HEK293 (cell line): ENCODE results near the gene ADGRF4.

ENCODE experiments used
- CTCF ChIA-PET: fragments of 350-600 bp; formaldehyde crosslinking; extraction: SDS; loops from one replicate; lab custom pipeline; 2021; ENCODE audit warnings: antibody characterized with exemption; lab: Yijun Ruan, JAX
- POLR2A ChIA-PET: fragments of 300-600 bp; formaldehyde crosslinking; extraction: SDS; loops from one replicate; lab custom pipeline; 2020; ENCODE audit warnings: antibody characterized with exemption, inconsistent platforms; lab: Yijun Ruan, JAX
- H3K27ac ChIP-seq: fragments of 200-500 bp; sonication (Bioruptor generic); 2 replicates; pipeline ENCODE4 v1.5.1; 2014; ENCODE audit warnings: low read depth, low read length, control low read depth, inconsistent platforms; ENCODE audit errors: extremely low read depth
- H3K36me3 ChIP-seq, 2 experiments: fragments of 200-500 bp in 1 of 2; sonication (Bioruptor generic) in 1 of 2; 1 replicate in 1 of 2; 2 replicates in 1 of 2; pipeline ENCODE4 v1.5.1; 2014 to 2017; ENCODE audit warnings: inconsistent platforms in 2 of 2, low read length in 2 of 2; ENCODE audit not compliant: control insufficient read depth in 2 of 2, insufficient read depth in 1 of 2
- H3K4me1 ChIP-seq: fragments of 200-500 bp; sonication (Bioruptor generic); 2 replicates; pipeline ENCODE4 v1.5.1; 2014; ENCODE audit warnings: mild to moderate bottlenecking, low read length, inconsistent platforms; ENCODE audit not compliant: control insufficient read depth, insufficient read depth
- H3K4me3 ChIP-seq: 2 replicates; pipeline ENCODE4 v1.5.1; 2011; ENCODE audit warnings: low read depth, mild to moderate bottlenecking, control low read depth, low read length, moderate library complexity
- H3K9me3 ChIP-seq: fragments of 200-500 bp; sonication (Bioruptor generic); 2 replicates; pipeline ENCODE4 v1.5.1; 2014; ENCODE audit warnings: low read depth, low read length, inconsistent platforms; ENCODE audit not compliant: control insufficient read depth, insufficient read depth
- GLI2 ChIP-seq: fragments of 450-650 bp; formaldehyde crosslinking; IDR thresholded peaks from 2 replicates; pipeline ENCODE4; 2017; ENCODE audit warnings: missing biosample characterization, missing genetic modification characterization, low read depth, borderline replicate concordance
- INSM2 ChIP-seq: fragments of 450-650 bp; formaldehyde crosslinking; IDR thresholded peaks from 2 replicates; pipeline ENCODE4 v1.5.1; 2016; ENCODE audit warnings: missing biosample characterization, missing genetic modification characterization
- KLF7 ChIP-seq: fragments of 450-650 bp; formaldehyde crosslinking; IDR thresholded peaks from 2 replicates; pipeline ENCODE4 v1.5.1; 2016; ENCODE audit warnings: missing biosample characterization, missing genetic modification characterization, borderline replicate concordance
- REST ChIP-seq: fragments of 450-650 bp; formaldehyde crosslinking; IDR thresholded peaks from 2 replicates; pipeline ENCODE4 v1.5.1; 2016; ENCODE audit warnings: missing biosample characterization, missing genetic modification characterization
- SCRT2 ChIP-seq: fragments of 450-650 bp; formaldehyde crosslinking; IDR thresholded peaks from 2 replicates; pipeline ENCODE4 v1.5.1; 2016; ENCODE audit warnings: missing biosample characterization, missing genetic modification characterization
- SP2 ChIP-seq: fragments of 450-650 bp; formaldehyde crosslinking; IDR thresholded peaks from 2 replicates; pipeline ENCODE4 v1.5.1; 2016; ENCODE audit warnings: missing biosample characterization, missing genetic modification characterization
- ZBTB7A ChIP-seq: fragments of 450-650 bp; formaldehyde crosslinking; IDR thresholded peaks from 2 replicates; pipeline ENCODE4 v1.5.1; 2016; ENCODE audit warnings: low read depth, missing biosample characterization, missing genetic modification characterization
- ZIC2 ChIP-seq: fragments of 450-650 bp; formaldehyde crosslinking; IDR thresholded peaks from 2 replicates; pipeline ENCODE4 v1.5.1; 2016; ENCODE audit warnings: missing biosample characterization, missing genetic modification characterization
- ZNF16 ChIP-seq: fragments of 450-650 bp; formaldehyde crosslinking; IDR thresholded peaks from 2 replicates; pipeline ENCODE4 v1.5.1; 2016; ENCODE audit warnings: low read depth, missing biosample characterization, missing genetic modification characterization
- ZNF184 ChIP-seq: fragments of 450-650 bp; IDR thresholded peaks from 2 replicates; pipeline ENCODE4 v1.5.1; 2018; ENCODE audit warnings: missing biosample characterization, mild to moderate bottlenecking, missing genetic modification characterization
- ZNF19 ChIP-seq: fragments of 450-650 bp; formaldehyde crosslinking; IDR thresholded peaks from 2 replicates; pipeline ENCODE4; 2016; ENCODE audit warnings: missing biosample characterization, missing genetic modification characterization, low read depth
- ZNF248 ChIP-seq: fragments of 450-650 bp; formaldehyde crosslinking; IDR thresholded peaks from 2 replicates; pipeline ENCODE4 v1.5.1; 2017; ENCODE audit warnings: missing biosample characterization, missing genetic modification characterization
- ZNF366 ChIP-seq: fragments of 450-650 bp; formaldehyde crosslinking; conservative IDR thresholded peaks from 2 replicates; pipeline ENCODE4 v1.5.1; 2016; ENCODE audit warnings: missing biosample characterization, missing genetic modification characterization
- ZNF398 ChIP-seq: fragments of 450-650 bp; formaldehyde crosslinking; IDR thresholded peaks from 2 replicates; pipeline ENCODE4 v1.5.1; 2017; ENCODE audit warnings: missing biosample characterization, missing genetic modification characterization
- ZNF404 ChIP-seq: fragments of 450-650 bp; formaldehyde crosslinking; IDR thresholded peaks from 2 replicates; pipeline ENCODE4 v1.5.1; 2017; ENCODE audit warnings: missing biosample characterization, missing genetic modification characterization
- ZNF426 ChIP-seq: fragments of 450-650 bp; formaldehyde crosslinking; IDR thresholded peaks from 2 replicates; pipeline ENCODE4 v1.5.1; 2017; ENCODE audit warnings: missing biosample characterization, missing genetic modification characterization, mild to moderate bottlenecking, inconsistent platforms, moderate library complexity
- ZNF433 ChIP-seq: fragments of 450-650 bp; formaldehyde crosslinking; IDR thresholded peaks from 2 replicates; pipeline ENCODE4 v1.5.1; 2016; ENCODE audit warnings: missing biosample characterization, missing genetic modification characterization, low read depth
- ZNF473 ChIP-seq: fragments of 450-650 bp; formaldehyde crosslinking; IDR thresholded peaks from 2 replicates; pipeline ENCODE4 v1.5.1; 2017; ENCODE audit warnings: missing biosample characterization, missing genetic modification characterization
- ZNF544 ChIP-seq: fragments of 450-650 bp; formaldehyde crosslinking; IDR thresholded peaks from 2 replicates; pipeline ENCODE4 v1.5.0; 2017; ENCODE audit warnings: missing biosample characterization, missing genetic modification characterization
- ZNF560 ChIP-seq: fragments of 450-650 bp; formaldehyde crosslinking; IDR thresholded peaks from 2 replicates; pipeline ENCODE4 v1.5.1; 2017; ENCODE audit warnings: missing biosample characterization, missing genetic modification characterization, borderline replicate concordance
- ZNF610 ChIP-seq: fragments of 450-650 bp; formaldehyde crosslinking; IDR thresholded peaks from 2 replicates; pipeline ENCODE4 v1.5.1; 2016; ENCODE audit warnings: missing biosample characterization, missing genetic modification characterization, borderline replicate concordance
- ZNF623 ChIP-seq: fragments of 450-650 bp; formaldehyde crosslinking; IDR thresholded peaks from 2 replicates; pipeline ENCODE4 v1.5.1; 2016; ENCODE audit warnings: missing biosample characterization, missing genetic modification characterization
- ZNF639 ChIP-seq: fragments of 450-650 bp; formaldehyde crosslinking; IDR thresholded peaks from 2 replicates; pipeline ENCODE4 v1.5.1; 2016; ENCODE audit warnings: missing biosample characterization, missing genetic modification characterization
- TF ChIP-seq, protein P1 (sequence below): fragments of 450-650 bp; formaldehyde crosslinking; IDR thresholded peaks from 2 replicates; pipeline ENCODE4 v1.5.1; 2016; ENCODE audit warnings: missing biosample characterization, missing genetic modification characterization
- TF ChIP-seq, protein P2 (sequence below): fragments of 450-650 bp; formaldehyde crosslinking; IDR thresholded peaks from 2 replicates; pipeline ENCODE4 v1.5.1; 2016; ENCODE audit warnings: missing biosample characterization, missing genetic modification characterization

ADGRF4 gene

GRCh38 chr6:47740714-47741113 is 42.3 kb downstream of the ADGRF4 start (continued):
- no peak for TF ChIP-seq ZNF623
- TF ChIP-seq INSM2: no peak
- no peak for TF ChIP-seq ZNF433 (tag by site-specific recombination)
- TF ChIP-seq ZIC2: no peak
- TF ChIP-seq, protein P1, sequence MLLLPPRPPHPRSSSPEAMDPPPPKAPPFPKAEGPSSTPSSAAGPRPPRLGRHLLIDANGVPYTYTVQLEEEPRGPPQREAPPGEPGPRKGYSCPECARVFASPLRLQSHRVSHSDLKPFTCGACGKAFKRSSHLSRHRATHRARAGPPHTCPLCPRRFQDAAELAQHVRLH (tag by site-specific recombination): no peak
- TF ChIP-seq ZNF610 (tag by site-specific recombination): no peak
- TF ChIP-seq, protein P2, sequence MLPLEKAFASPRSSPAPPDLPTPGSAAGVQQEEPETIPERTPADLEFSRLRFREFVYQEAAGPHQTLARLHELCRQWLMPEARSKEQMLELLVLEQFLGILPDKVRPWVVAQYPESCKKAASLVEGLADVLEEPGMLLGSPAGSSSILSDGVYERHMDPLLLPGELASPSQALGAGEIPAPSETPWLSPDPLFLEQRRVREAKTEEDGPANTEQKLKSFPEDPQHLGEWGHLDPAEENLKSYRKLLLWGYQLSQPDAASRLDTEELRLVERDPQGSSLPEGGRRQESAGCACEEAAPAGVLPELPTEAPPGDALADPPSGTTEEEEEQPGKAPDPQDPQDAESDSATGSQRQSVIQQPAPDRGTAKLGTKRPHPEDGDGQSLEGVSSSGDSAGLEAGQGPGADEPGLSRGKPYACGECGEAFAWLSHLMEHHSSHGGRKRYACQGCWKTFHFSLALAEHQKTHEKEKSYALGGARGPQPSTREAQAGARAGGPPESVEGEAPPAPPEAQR (tag by site-specific recombination): no peak
- TF ChIP-seq ZNF560: no peak
- no peak for TF ChIP-seq ZNF544 (tag by site-specific recombination)
- TF ChIP-seq SP2: no peak
- TF ChIP-seq ZNF404 (tag by site-specific recombination): no peak
- no peak for TF ChIP-seq ZNF473 (tag by site-specific recombination)
- TF ChIP-seq, all 188 proteins: peak for 0

DNA sequence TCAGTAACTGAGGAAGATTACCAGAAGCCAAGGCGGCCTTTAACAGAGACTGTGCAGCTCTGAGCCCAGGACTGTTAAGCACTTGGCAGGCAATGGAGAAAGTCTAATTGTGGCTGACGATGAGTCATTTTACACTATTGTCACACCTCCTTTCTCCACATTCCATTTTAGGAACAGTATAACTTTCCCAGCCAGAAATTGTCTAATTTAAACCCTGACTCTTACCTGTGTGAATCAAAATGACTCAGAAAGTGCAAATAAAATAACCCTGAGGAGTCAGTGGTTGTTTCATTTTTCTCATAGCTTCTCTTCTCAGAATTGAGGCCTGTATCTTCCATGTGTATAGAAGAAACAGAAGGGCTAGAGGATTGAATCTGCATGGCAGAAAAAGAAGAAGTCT is 43.4 kb downstream of the ADGRF4 start:
- H3K4me1 ChIP-seq: peaks cover 7% of the 10 kb centered on the region; the same call in 1 of the 2 replicates
- TF ChIP-seq ZNF426 (tag by site-specific recombination): no peak
- peak; percentile 83 for TF ChIP-seq ZNF184 (tag by site-specific recombination)
- 0 out of 2 replicates have a peak, but pooled peaks have one; percentile 12 for TF ChIP-seq SCRT2
- TF ChIP-seq ZNF19 (tag by site-specific recombination): no peak
- TF ChIP-seq ZNF366 (tag by site-specific recombination): 0 out of 2 replicates have a peak, but pooled peaks have one; percentile 25
- no peak for TF ChIP-seq ZNF16 (tag by site-specific recombination)
- TF ChIP-seq, all 188 proteins: peak for 3
- ChIA-PET CTCF (interaction anchor here (1.0 to 1.6 kb wide), 4 partner anchors 10 to 110 kb away, joined by 3 to 11 read pairs (median 4); no protein-coding TSS in a partner anchor), POLR2A (no interaction called here)
- Histone ChIP-seq H3K36me3 (no peaks in the 10 kb centered on the region), H3K4me3 (no peak overlapping the region), H3K27ac (no peak overlapping the region), H3K9me3 (no peaks in the 10 kb centered on the region)

- Histone ChIP-seq H3K36me3 (no peaks in the 10 kb centered on the region), H3K27ac (no peak overlapping the region), H3K4me1 (peaks cover 7% of the 10 kb centered on the region; the same call in 1 of the 2 replicates), H3K9me3 (no peaks in the 10 kb centered on the region), H3K4me3 (no peak overlapping the region)
- CTCF ChIA-PET: interaction anchor here (1.9 kb wide), 1 partner anchor 10 kb away, joined by 11 read pairs; no protein-coding TSS in a partner anchor
- POLR2A ChIA-PET: no interaction called here
- TF ChIP-seq SP2: no peak
- no peak for TF ChIP-seq ZNF248
- TF ChIP-seq ZNF398: no peak
- TF ChIP-seq ZBTB7A (tag by site-specific recombination): no peak
- TF ChIP-seq GLI2 (tag by site-specific recombination): no peak
- no peak for TF ChIP-seq KLF7 (tag by site-specific recombination)
- no peak for TF ChIP-seq REST
- TF ChIP-seq ZNF639: no peak
These were observed 45.4 kb downstream of the ADGRF4 start for GRCh38 chr6:47743744-47744143.
